ENCODE measurements around the gene MAPK11.

Gene MAPK11

GRCh38 chr22:50269970-50270665 lies at the start of gene MAPK11:
TSS of gene MAPK11 (minus strand) at chr22:50270380. CDS start at chr22:50270292, 88 bp downstream.
- peak in 2 of 3 experiments; percentile 49 to 56 for DNase-seq

- DNase-seq, result no peak
These were observed 49.3 kb upstream of the MAPK11 start for GRCh38 chr22:50319503-50319951.

- no peak for DNase-seq
These were observed 48.7 kb upstream of the MAPK11 start for GRCh38 chr22:50318698-50319411.

GRCh38 chr22:50318356-50318697 lies 48.1 kb upstream of the MAPK11 start:
- no peak for DNase-seq

GRCh38 chr22:50317674-50318073 lies 47.5 kb upstream of the MAPK11 start:
- no peak for DNase-seq

GRCh38 chr22:50317178-50317577 lies 47.0 kb upstream of the MAPK11 start:
- DNase-seq, result no peak

GRCh38 chr22:50316114-50317065 lies 46.2 kb upstream of the MAPK11 start:
- no peak for DNase-seq

GRCh38 chr22:50315289-50316113 lies 45.3 kb upstream of the MAPK11 start:
- DNase-seq, result peak in 1 of 3 experiments; percentile 2

GRCh38 chr22:50314455-50315288 lies 44.5 kb upstream of the MAPK11 start:
- peak in 1 of 3 experiments; percentile 1 for DNase-seq

GRCh38 chr22:50314081-50314454 lies 43.9 kb upstream of the MAPK11 start:
- no peak for DNase-seq

GRCh38 chr22:50313600-50313999 lies 43.4 kb upstream of the MAPK11 start:
- DNase-seq, result no peak

GRCh38 chr22:50313021-50313420 lies 42.8 kb upstream of the MAPK11 start:
- no peak for DNase-seq

- no peak for DNase-seq
These were observed 42.2 kb upstream of the MAPK11 start for GRCh38 chr22:50312371-50312770.

- no peak for DNase-seq
These were observed 41.6 kb upstream of the MAPK11 start for GRCh38 chr22:50311606-50312351.

- no peak for DNase-seq
These were observed 40.8 kb upstream of the MAPK11 start for GRCh38 chr22:50310949-50311444.

GRCh38 chr22:50310031-50310722 lies 40.0 kb upstream of the MAPK11 start:
- DNase-seq, result no peak

- no peak for DNase-seq
These were observed 39.4 kb upstream of the MAPK11 start for GRCh38 chr22:50309601-50309991.

- no peak for DNase-seq
These were observed 38.9 kb upstream of the MAPK11 start for GRCh38 chr22:50308986-50309600.

GRCh38 chr22:50308597-50308935 lies 38.4 kb upstream of the MAPK11 start:
- DNase-seq, result no peak

Data from NCI-H1417 (cell line).